Esophagus muscularis mucosa (tissue), 4 donors: ENCODE measurements around the gene RNF125. TPM values are rescaled to one million over a fixed set of nuclear protein-coding genes. Genes with fewer than 3 reads are reported as not detected.
"Not testable (repeated sequence)": the region's sequence is repeated elsewhere in the genome, so short reads cannot be mapped to it uniquely, and the experiment has no call there.

Experiments used
- DNase-seq: peaks from one replicate; pipeline ENCODE4 v3.0.0-alpha.2; 2017; ENCODE audit errors: extremely low spot score
- H3K27ac ChIP-seq, 4 donors: fragments of 200-600 bp; sonication (generic); replicated peaks in 1 of 4; 1 replicate in 3 of 4; 2 replicates in 1 of 4; pipeline ENCODE4 v1.5.1; 2016 to 2019; ENCODE audit warnings: mild to moderate bottlenecking in 1 of 4
- H3K27me3 ChIP-seq, 4 donors: fragments of 200-600 bp; sonication (generic); one replicate each; pipeline versions ENCODE4 v1.5.1 to v1.6.0; 2016 to 2019
- H3K36me3 ChIP-seq, 4 donors: fragments of 200-600 bp; sonication (generic); one replicate each; pipeline ENCODE4 v1.5.1; 2016 to 2019
- H3K4me1 ChIP-seq, 4 donors: fragments of 200-600 bp; sonication (generic); one replicate each; pipeline ENCODE4 v1.5.1; 2016 to 2019
- H3K4me3 ChIP-seq, 4 donors: fragments of 200-600 bp; sonication (generic); 1 replicate in 2 of 4; 2 replicates in 2 of 4; pipeline ENCODE4 v1.5.1; 2016 to 2019; ENCODE audit warnings: mild to moderate bottlenecking in 4 of 4, moderate library complexity in 1 of 4
- H3K9me3 ChIP-seq, 4 donors: fragments of 200-600 bp; sonication (generic); 1 replicate in 3 of 4; 2 replicates in 1 of 4; pipeline ENCODE4 v1.5.1; 2016 to 2019
- CTCF ChIP-seq, 3 experiments: fragments of 200-600 bp in 2 of 3; fragments of 450-650 bp in 1 of 3; sonication (generic) in 2 of 3; IDR thresholded peaks; one replicate each; pipeline ENCODE4 v1.5.1; 2017 to 2019; ENCODE audit warnings: antibody characterized with exemption in 3 of 3, mild to moderate bottlenecking in 2 of 3, moderate library complexity in 1 of 3
- EP300 ChIP-seq: sonication (generic); formaldehyde crosslinking; IDR thresholded peaks from one replicate; pipeline ENCODE4 v1.6.1; 2017; ENCODE audit warnings: antibody characterized with exemption
- POLR2A ChIP-seq: fragments of 450-650 bp; IDR thresholded peaks from one replicate; pipeline ENCODE4 v1.6.1; 2017; ENCODE audit warnings: antibody characterized with exemption, moderate library complexity, mild to moderate bottlenecking, low read depth
- POLR2AphosphoS5 ChIP-seq, 2 donors: sonication (generic); formaldehyde crosslinking; IDR thresholded peaks; one replicate each; pipeline ENCODE4 v1.6.1; 2017; ENCODE audit warnings: antibody characterized with exemption in 2 of 2
- WGBS: methylation state at CpG from one replicate; pipeline ENCODE4 v1.1.5; 2018; 5-methylcytosine and 5-hydroxymethylcytosine counted together
- intact Hi-C: fragments of 100-400 bp; cut with DNase I; formaldehyde crosslinking; loops from one replicate; pipeline ENCODE4 v1.15.1; 2023
- total RNA-seq, 4 donors: library from RNA; depleted of rRNA; stranded (reverse); fragments of >200 nt; gene quantifications; one replicate each; pipeline versions ENCODE4 v1.1.0 to v1.2.1, GENCODE V29; 2016

Gene RNF125
- total RNA-seq, 4 donors from 2014 or later, result 3.3 to 5.2 (median 4.3) TPM

- no peaks in the 10 kb centered on the region for H3K27me3 ChIP-seq
- no peaks in the 10 kb centered on the region for H3K36me3 ChIP-seq
- H3K4me3 ChIP-seq, result no peak overlapping the region
- H3K9me3 ChIP-seq, result no peaks in the 10 kb centered on the region
- DNase-seq, result no peak
- TF ChIP-seq POLR2A, result no peak
- TF ChIP-seq POLR2AphosphoS5 (IDR thresholded peaks at IDR 0.05), result no peak
- TF ChIP-seq EP300, result no peak
- TF ChIP-seq CTCF (IDR thresholded peaks at IDR 0.05), result no peak
- intact Hi-C loops, result no loop called here
- peaks cover 0 to 4% (median 0%) of the 10 kb centered on the region in 4 donors for H3K4me1 ChIP-seq
- no peak overlapping the region for H3K27ac ChIP-seq
- 84% methylated on average over 5 of the region's 5 CpGs for WGBS
Observed at GRCh38 chr18:31983976-31984375, 34.6 kb upstream of the RNF125 start.

- no peak for DNase-seq
- Histone ChIP-seq H3K36me3 (no peaks in the 10 kb centered on the region), H3K27me3 (no peaks in the 10 kb centered on the region), H3K4me1 (peaks cover 0 to 4% (median 2%) of the 10 kb centered on the region in 4 donors), H3K4me3 (no peak overlapping the region), H3K27ac (no peak overlapping the region), H3K9me3 (no peaks in the 10 kb centered on the region)
- intact Hi-C loops, result no loop called here
- 92% methylated on average over 2 of the region's 2 CpGs for WGBS
- TF ChIP-seq CTCF (IDR thresholded peaks at IDR 0.05) (no peak), POLR2AphosphoS5 (IDR thresholded peaks at IDR 0.05) (no peak), POLR2A (no peak), EP300 (no peak)
Observed at GRCh38 chr18:31990823-31991222, 27.8 kb upstream of the RNF125 start.

- Histone ChIP-seq H3K27me3 (no peaks in the 10 kb centered on the region), H3K4me1 (peaks cover 0 to 4% (median 2%) of the 10 kb centered on the region in 4 donors), H3K9me3 (no peaks in the 10 kb centered on the region), H3K36me3 (no peaks in the 10 kb centered on the region), H3K4me3 (no peak overlapping the region), H3K27ac (no peak overlapping the region)
- TF ChIP-seq POLR2AphosphoS5 (IDR thresholded peaks at IDR 0.05), result no peak
- no peak for TF ChIP-seq POLR2A
- TF ChIP-seq EP300, result no peak
- no peak for TF ChIP-seq CTCF (IDR thresholded peaks at IDR 0.05)
- no peak for DNase-seq
- intact Hi-C loops, result no loop called here
- 82% methylated on average over 7 of the region's 7 CpGs for WGBS
Observed at GRCh38 chr18:31996007-31996406, 22.6 kb upstream of the RNF125 start.

- WGBS, result 69% methylated on average over 5 of the region's 5 CpGs
Observed at GRCh38 chr18:31998880-31999412, 19.7 kb upstream of the RNF125 start.

GRCh38 chr18:32001141-32001540, 17.5 kb upstream of the RNF125 start:
- H3K9me3 ChIP-seq, DNase-seq, H3K27ac ChIP-seq, H3K4me3 ChIP-seq, H3K4me1 ChIP-seq, H3K36me3 ChIP-seq, H3K27me3 ChIP-seq, intact Hi-C loops: not testable (repeated sequence)
- WGBS, result 93% methylated on average over 7 of the region's 7 CpGs

More at GRCh38 chr18:31998880-31999412, 19.7 kb upstream of the RNF125 start:
- no peak overlapping the region for H3K4me3 ChIP-seq
- H3K36me3 ChIP-seq, result no peaks in the 10 kb centered on the region
- H3K4me1 ChIP-seq, result no peaks in the 10 kb centered on the region
- TF ChIP-seq POLR2A (no peak), CTCF (IDR thresholded peaks at IDR 0.05) (no peak), EP300 (no peak), POLR2AphosphoS5 (IDR thresholded peaks at IDR 0.05) (no peak)
- H3K27ac ChIP-seq, result no peak overlapping the region
- H3K9me3 ChIP-seq, result no peaks in the 10 kb centered on the region
- intact Hi-C loops, result no loop called here
- no peaks in the 10 kb centered on the region for H3K27me3 ChIP-seq
- no peak for DNase-seq

- H3K4me1 ChIP-seq, intact Hi-C loops, H3K27ac ChIP-seq, H3K36me3 ChIP-seq, H3K9me3 ChIP-seq, H3K4me3 ChIP-seq, H3K27me3 ChIP-seq, DNase-seq: not testable (repeated sequence)
- 81% methylated on average over 2 of the region's 2 CpGs for WGBS
Observed at GRCh38 chr18:32003822-32004221, 14.8 kb upstream of the RNF125 start.
